ENCODE results near the gene GCC2. TPM values are rescaled to one million over a fixed set of nuclear protein-coding genes. Genes with fewer than 3 reads are reported as not detected.

Gene GCC2
- total and polyA plus RNA-seq, 2 experiments from 2014 or later, result 16.1 to 25.1 TPM

GRCh38 chr2:108455571-108455970, 6.6 kb downstream of the GCC2 start:
- Histone ChIP-seq H3K27ac (no peak overlapping the region), H3K4me1 (ENCODE audit: low read depth) (no peaks in the 10 kb centered on the region), H3K4me3 (no peak overlapping the region), H3K9me3 (ENCODE audit: low read depth) (no peaks in the 10 kb centered on the region), H3K36me3 (peaks cover 35% of the 10 kb centered on the region), H3K27me3 (no peaks in the 10 kb centered on the region)
- no peak for DNase-seq (ENCODE audit: low read depth in 1 of 2, low spot score in 1 of 2)
- no peak for TF ChIP-seq CTCF (IDR thresholded peaks at IDR 0.05; ENCODE audit: low read depth, low read length)

GRCh38 chr2:108458082-108458481, 9.1 kb downstream of the GCC2 start:
- Histone ChIP-seq H3K9me3 (ENCODE audit: low read depth) (no peaks in the 10 kb centered on the region), H3K4me3 (no peak overlapping the region), H3K27me3 (no peaks in the 10 kb centered on the region), H3K27ac (no peak overlapping the region), H3K4me1 (ENCODE audit: low read depth) (no peaks in the 10 kb centered on the region), H3K36me3 (peaks cover 22% of the 10 kb centered on the region)
- no peak for DNase-seq (ENCODE audit: low read depth in 1 of 2, low spot score in 1 of 2)
- TF ChIP-seq CTCF (IDR thresholded peaks at IDR 0.05; ENCODE audit: low read depth, low read length), result no peak

GRCh38 chr2:108459441-108459840, 10.4 kb downstream of the GCC2 start:
- H3K36me3 ChIP-seq, result peaks cover 13% of the 10 kb centered on the region
- H3K4me1 ChIP-seq (ENCODE audit: low read depth), result no peaks in the 10 kb centered on the region
- no peak overlapping the region for H3K27ac ChIP-seq
- no peak overlapping the region for H3K4me3 ChIP-seq
- no peak for TF ChIP-seq CTCF (IDR thresholded peaks at IDR 0.05; ENCODE audit: low read depth, low read length)
- no peaks in the 10 kb centered on the region for H3K9me3 ChIP-seq (ENCODE audit: low read depth)
- no peaks in the 10 kb centered on the region for H3K27me3 ChIP-seq
- no peak for DNase-seq (ENCODE audit: low read depth in 1 of 2, low spot score in 1 of 2)

- Histone ChIP-seq H3K27me3 (no peaks in the 10 kb centered on the region), H3K36me3 (peaks cover 9% of the 10 kb centered on the region), H3K4me1 (ENCODE audit: low read depth) (no peaks in the 10 kb centered on the region), H3K27ac (no peak overlapping the region), H3K9me3 (ENCODE audit: low read depth) (no peaks in the 10 kb centered on the region), H3K4me3 (no peak overlapping the region)
- no peak for TF ChIP-seq CTCF (IDR thresholded peaks at IDR 0.05; ENCODE audit: low read depth, low read length)
- DNase-seq (ENCODE audit: low read depth in 1 of 2, low spot score in 1 of 2), result no peak
Measured at GRCh38 chr2:108460345-108461037, 11.5 kb downstream of the GCC2 start.

GRCh38 chr2:108477099-108477498, 28.1 kb downstream of the GCC2 start:
- no peak for DNase-seq (ENCODE audit: low read depth in 1 of 2, low spot score in 1 of 2)
- Histone ChIP-seq H3K27ac (no peak overlapping the region), H3K27me3 (no peaks in the 10 kb centered on the region), H3K9me3 (ENCODE audit: low read depth) (no peaks in the 10 kb centered on the region), H3K4me1 (ENCODE audit: low read depth) (no peaks in the 10 kb centered on the region), H3K4me3 (no peak overlapping the region), H3K36me3 (peaks cover 36% of the 10 kb centered on the region)
- TF ChIP-seq CTCF (IDR thresholded peaks at IDR 0.05; ENCODE audit: low read depth, low read length), result no peak

Measured in cardiac muscle cell (in vitro differentiated cells and primary cell).